ENCODE measurements around the gene CFAP46.

- TF ChIP-seq REST (IDR thresholded peaks at IDR 0.05; ENCODE audit: insufficient read depth in 1 of 2, low read depth in 2 of 2, low read length in 2 of 2) = no peak
- TF ChIP-seq POLR2AphosphoS5 (IDR thresholded peaks at IDR 0.05; ENCODE audit: low read depth, low read length) = no peak
- no peak for TF ChIP-seq SIN3A (IDR thresholded peaks at IDR 0.05; ENCODE audit: borderline replicate concordance, insufficient read depth, low read length)
- TF ChIP-seq TAF1 (IDR thresholded peaks at IDR 0.05; ENCODE audit: borderline replicate concordance, insufficient read depth, low read length) = no peak
- TF ChIP-seq FOXP2 (optimal IDR thresholded peaks at IDR 0.05; ENCODE audit: borderline replicate concordance, extremely low read depth, extremely low read length, insufficient read depth) = no peak
These were observed 64.9 kb downstream of the CFAP46 start for GRCh38 chr10:132877473-132877872.
